ENCODE measurements around the gene ABCA5. TPM values are rescaled to one million over a fixed set of nuclear protein-coding genes. Genes with fewer than 3 reads are reported as not detected.
"Not testable (repeated sequence)": the region's sequence is repeated elsewhere in the genome, so short reads cannot be mapped to it uniquely, and the experiment has no call there.

ABCA5 gene
- total RNA-seq, 6 experiments from 2014 or later = 34.5 to 58.2 (median 46.7) TPM

DNA sequence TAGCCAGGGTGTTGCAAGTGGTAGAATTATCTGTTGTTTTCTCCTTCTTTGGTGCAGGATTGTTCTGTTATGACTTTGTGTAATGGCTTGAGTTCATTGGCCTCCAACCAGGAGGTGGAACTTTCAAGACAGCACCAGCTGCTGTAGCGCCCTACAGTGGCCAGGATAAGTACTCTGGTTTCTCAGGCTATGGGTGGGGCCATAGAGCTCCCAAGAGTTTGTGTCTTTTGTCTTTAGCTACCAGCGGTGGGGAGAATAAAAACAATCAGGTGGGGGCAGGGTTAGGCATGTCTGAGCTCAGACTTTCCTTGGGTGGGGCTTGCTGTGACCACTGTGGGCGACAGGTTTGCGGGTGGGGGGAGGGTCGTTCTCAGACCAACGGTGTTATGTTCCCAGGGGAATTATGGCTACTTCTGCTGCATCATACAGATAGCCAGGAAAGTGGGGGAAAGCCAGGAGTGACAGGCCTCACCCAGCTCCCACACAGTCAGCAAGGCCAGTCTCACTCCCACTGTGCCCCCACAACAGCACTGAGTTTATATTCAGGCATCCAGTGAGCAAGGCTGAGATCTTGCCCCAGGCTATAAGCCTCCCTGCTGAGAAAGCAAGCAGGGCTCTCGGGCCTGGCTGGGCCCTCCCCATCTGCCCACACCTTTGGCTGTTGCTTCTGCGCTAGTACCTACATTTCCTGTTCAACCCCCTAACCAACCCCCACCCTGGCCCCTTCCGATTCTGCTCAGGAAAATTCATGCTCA is 113.7 kb downstream of the ABCA5 start:
- DNase-seq (no peak), ATAC-seq (no peak)
- Histone ChIP-seq H3K9me3 (no peaks in the 10 kb centered on the region), H3K27me3 (no peaks in the 10 kb centered on the region), H3K4me1 (no peaks in the 10 kb centered on the region), H3K27ac (no peak overlapping the region), H3K36me3 (no peaks in the 10 kb centered on the region), H3K4me3 (no peak overlapping the region)
- intact Hi-C loops (cut with DNase I) = no loop called here
- TF ChIP-seq, protein P1, sequence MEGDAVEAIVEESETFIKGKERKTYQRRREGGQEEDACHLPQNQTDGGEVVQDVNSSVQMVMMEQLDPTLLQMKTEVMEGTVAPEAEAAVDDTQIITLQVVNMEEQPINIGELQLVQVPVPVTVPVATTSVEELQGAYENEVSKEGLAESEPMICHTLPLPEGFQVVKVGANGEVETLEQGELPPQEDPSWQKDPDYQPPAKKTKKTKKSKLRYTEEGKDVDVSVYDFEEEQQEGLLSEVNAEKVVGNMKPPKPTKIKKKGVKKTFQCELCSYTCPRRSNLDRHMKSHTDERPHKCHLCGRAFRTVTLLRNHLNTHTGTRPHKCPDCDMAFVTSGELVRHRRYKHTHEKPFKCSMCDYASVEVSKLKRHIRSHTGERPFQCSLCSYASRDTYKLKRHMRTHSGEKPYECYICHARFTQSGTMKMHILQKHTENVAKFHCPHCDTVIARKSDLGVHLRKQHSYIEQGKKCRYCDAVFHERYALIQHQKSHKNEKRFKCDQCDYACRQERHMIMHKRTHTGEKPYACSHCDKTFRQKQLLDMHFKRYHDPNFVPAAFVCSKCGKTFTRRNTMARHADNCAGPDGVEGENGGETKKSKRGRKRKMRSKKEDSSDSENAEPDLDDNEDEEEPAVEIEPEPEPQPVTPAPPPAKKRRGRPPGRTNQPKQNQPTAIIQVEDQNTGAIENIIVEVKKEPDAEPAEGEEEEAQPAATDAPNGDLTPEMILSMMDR (IDR thresholded peaks at IDR 0.05) = no peak
- no peak for TF ChIP-seq POLR2A (IDR thresholded peaks at IDR 0.05)
- WGBS (ENCODE audit: insufficient coverage, low coverage, low lambda C conversion rate, missing lambda C conversion rate) = 95% methylated on average over 4 of the region's 9 CpGs

DNA sequence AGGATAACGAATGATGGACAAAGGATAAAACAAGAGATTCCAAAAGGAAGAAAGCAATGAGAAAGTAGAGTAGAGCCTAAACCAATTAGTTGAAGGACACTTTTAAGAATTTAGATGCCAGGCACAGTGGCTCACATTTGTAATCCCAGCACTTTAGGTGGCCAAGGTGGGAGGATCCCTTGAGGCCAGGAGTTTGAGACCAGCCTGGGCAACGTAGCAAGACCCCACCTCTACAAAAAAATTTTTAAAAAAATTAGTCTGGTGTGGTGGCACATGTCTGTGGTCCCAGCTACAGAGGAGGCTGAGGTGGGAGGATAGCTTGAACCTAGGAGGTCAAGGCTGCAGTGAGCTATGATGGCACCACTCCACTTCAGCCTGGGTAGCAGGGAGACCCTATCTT is 118.3 kb downstream of the ABCA5 start:
- Histone ChIP-seq H3K4me1 (no peaks in the 10 kb centered on the region), H3K27ac (no peak overlapping the region), H3K9me3 (no peaks in the 10 kb centered on the region), H3K27me3 (no peaks in the 10 kb centered on the region), H3K36me3 (no peaks in the 10 kb centered on the region), H3K4me3 (no peak overlapping the region)
- DNase-seq (no peak), ATAC-seq (no peak)
- WGBS (ENCODE audit: insufficient coverage, low coverage, low lambda C conversion rate, missing lambda C conversion rate) = 74% methylated on average over 2 of the region's 2 CpGs
- intact Hi-C loops (cut with DNase I) = no loop called here
- no peak for TF ChIP-seq POLR2A (IDR thresholded peaks at IDR 0.05)

DNA sequence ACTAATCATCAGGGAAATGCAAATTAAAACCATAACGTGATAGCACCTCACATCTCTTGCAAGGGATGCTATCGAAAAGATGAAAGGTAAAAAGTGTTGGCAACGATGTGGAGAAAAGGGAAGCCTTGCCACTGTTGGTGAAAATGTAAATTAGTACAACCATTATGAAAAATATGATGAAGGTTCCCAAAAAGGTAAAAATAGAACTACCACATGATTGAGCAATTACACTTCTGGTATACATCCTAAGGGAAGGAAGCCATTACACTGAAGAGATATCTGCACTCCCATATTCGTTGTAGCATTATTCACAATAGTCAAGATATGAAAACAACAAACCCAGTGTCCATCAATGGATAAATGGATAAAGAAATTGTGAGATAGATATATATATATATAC is 119.8 kb downstream of the ABCA5 start:
- Histone ChIP-seq H3K4me3 (no peak overlapping the region), H3K27ac (no peak overlapping the region), H3K27me3 (no peaks in the 10 kb centered on the region), H3K4me1 (no peaks in the 10 kb centered on the region), H3K9me3 (no peaks in the 10 kb centered on the region), H3K36me3 (no peaks in the 10 kb centered on the region)
- ATAC-seq (no peak), DNase-seq (no peak)
- intact Hi-C loops (cut with DNase I) = no loop called here
- no peak for TF ChIP-seq POLR2A (IDR thresholded peaks at IDR 0.05)
- TF ChIP-seq, protein P1 (IDR thresholded peaks at IDR 0.05) = no peak
- 73% methylated on average over 4 of the region's 4 CpGs for WGBS (ENCODE audit: insufficient coverage, low coverage, low lambda C conversion rate, missing lambda C conversion rate)

DNA sequence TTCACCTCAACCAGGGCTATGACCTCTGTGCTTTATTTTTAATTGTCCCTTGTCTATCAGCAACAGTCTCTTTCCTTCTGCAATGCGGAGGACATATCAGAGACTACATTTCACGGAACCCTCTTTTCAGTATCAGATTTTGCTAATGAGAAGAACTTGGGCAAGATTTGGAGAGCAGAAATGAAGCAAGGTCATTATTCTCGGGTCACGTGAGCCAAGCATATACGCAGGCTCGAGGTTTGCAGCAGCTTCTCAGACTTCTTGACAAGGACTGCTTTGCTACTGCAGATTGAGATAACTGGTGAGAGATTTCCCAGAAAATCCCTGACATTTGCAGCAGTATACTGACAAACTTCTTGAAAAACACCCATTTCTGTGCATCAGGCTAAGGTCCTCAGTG is 128.7 kb downstream of the ABCA5 start:
- no peak for TF ChIP-seq POLR2A (IDR thresholded peaks at IDR 0.05)
- TF ChIP-seq, protein P1 (IDR thresholded peaks at IDR 0.05) = no peak
- Histone ChIP-seq H3K27ac (no peak overlapping the region), H3K27me3 (no peaks in the 10 kb centered on the region), H3K9me3 (no peaks in the 10 kb centered on the region), H3K4me3 (no peak overlapping the region), H3K4me1 (no peaks in the 10 kb centered on the region), H3K36me3 (peaks cover 0 to 1% (median 0%) of the 10 kb centered on the region in 4 donors)
- ATAC-seq (no peak), DNase-seq (no peak)
- WGBS (ENCODE audit: insufficient coverage, low coverage, low lambda C conversion rate, missing lambda C conversion rate) = 81% methylated on average over 6 of the region's 6 CpGs
- intact Hi-C loops (cut with DNase I) = no loop called here

DNA sequence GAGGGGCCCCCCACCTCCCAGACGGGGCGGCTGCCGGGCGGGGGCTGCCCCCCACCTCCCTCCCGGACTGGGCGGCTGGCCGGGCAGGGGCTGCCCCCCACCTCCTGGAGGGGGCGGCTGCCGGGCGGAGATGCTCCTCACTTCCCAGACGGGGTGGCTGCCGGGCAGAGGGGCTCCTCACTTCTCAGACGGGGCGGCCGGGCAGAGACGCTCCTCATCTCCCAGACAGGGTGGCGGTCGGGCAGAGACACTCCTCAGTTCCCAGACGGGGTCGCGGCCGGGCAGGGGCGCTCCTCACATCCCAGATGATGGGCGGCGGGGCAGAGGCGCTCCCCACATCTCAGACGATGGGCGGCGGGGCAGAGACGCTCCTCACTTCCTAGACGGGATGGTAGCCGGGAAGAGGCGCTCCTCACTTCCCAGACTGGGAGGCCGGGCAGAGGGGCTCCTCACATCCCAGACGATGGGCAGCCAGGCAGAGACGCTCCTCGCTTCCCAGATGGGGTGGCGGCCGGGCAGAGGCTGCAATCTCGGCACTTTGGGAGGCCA is 130.8 kb downstream of the ABCA5 start:
- intact Hi-C loops (cut with DNase I); H3K9me3 ChIP-seq; ATAC-seq; H3K4me3 ChIP-seq; H3K27ac ChIP-seq; DNase-seq; H3K4me1 ChIP-seq; H3K27me3 ChIP-seq: not testable (repeated sequence)
- 100% methylated on average over 3 of the region's 40 CpGs for WGBS (ENCODE audit: insufficient coverage, low coverage, low lambda C conversion rate, missing lambda C conversion rate)
- H3K36me3 ChIP-seq = peaks cover 0 to 10% (median 0%) of the 10 kb centered on the region in 4 donors

Small RNAs within 50 kb of the gene (small RNA-seq; reads per million reads assigned to genes)
- 0 reads per million in 2 experiments for gene RF00561
- 0 reads per million in 2 experiments for gene SNRPGP4

Other genes starting within 250 kb of the ABCA5 start
- gene ABCA6, start 185.2 kb downstream of the ABCA5 start, total RNA-seq = 100 to 1,000 TPM in 3 of 6 experiments, 10 to 100 TPM in 3; 54.7 to 155 (median 86.2) TPM
- gene ABCA10, start 98.3 kb downstream of the ABCA5 start, total RNA-seq = 1 to 10 TPM; 1.7 to 4.0 (median 2.0) TPM
- 1 to 10 TPM; 1.8 to 3.6 (median 2.3) TPM for gene MAP2K6, start 87.6 kb upstream of the ABCA5 start, total RNA-seq